Measurements from ENCODE around the gene FAM13A.

- no peak for TF ChIP-seq CTCF (IDR thresholded peaks at IDR 0.05 in 2 of 3, conservative IDR thresholded peaks at IDR 0.05 in 1 of 3; ENCODE audit: insufficient read depth in 2 of 3, low read depth in 1 of 3, low read length in 3 of 3)
- no peak for TF ChIP-seq NR3C1 (CRISPR knock-in tag; IDR thresholded peaks at IDR 0.05)
- TF ChIP-seq ZNF12 (CRISPR knock-in tag; IDR thresholded peaks at IDR 0.05): no peak
- TF ChIP-seq BHLHE40 (IDR thresholded peaks at IDR 0.05; ENCODE audit: low read length): no peak
- TF ChIP-seq, protein P1, sequence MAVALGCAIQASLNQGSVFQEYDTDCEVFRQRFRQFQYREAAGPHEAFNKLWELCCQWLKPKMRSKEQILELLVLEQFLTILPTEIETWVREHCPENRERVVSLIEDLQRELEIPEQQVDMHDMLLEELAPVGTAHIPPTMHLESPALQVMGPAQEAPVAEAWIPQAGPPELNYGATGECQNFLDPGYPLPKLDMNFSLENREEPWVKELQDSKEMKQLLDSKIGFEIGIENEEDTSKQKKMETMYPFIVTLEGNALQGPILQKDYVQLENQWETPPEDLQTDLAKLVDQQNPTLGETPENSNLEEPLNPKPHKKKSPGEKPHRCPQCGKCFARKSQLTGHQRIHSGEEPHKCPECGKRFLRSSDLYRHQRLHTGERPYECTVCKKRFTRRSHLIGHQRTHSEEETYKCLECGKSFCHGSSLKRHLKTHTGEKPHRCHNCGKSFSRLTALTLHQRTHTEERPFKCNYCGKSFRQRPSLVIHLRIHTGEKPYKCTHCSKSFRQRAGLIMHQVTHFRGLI (CRISPR knock-in tag; IDR thresholded peaks at IDR 0.05): no peak
- no peak for TF ChIP-seq ZNF280A (IDR thresholded peaks at IDR 0.05; ENCODE audit: low read depth, partially characterized antibody)
- TF ChIP-seq MAZ (CRISPR knock-in tag; conservative IDR thresholded peaks at IDR 0.05 in 1 of 2, IDR thresholded peaks at IDR 0.05 in 1 of 2): no peak
- no peak for TF ChIP-seq RERE (CRISPR knock-in tag; IDR thresholded peaks at IDR 0.05; ENCODE audit: borderline replicate concordance)
- TF ChIP-seq EZH2 (IDR thresholded peaks at IDR 0.05; ENCODE audit: borderline replicate concordance, low read depth, low read length): no peak
- no peak for TF ChIP-seq NFYB (IDR thresholded peaks at IDR 0.05; ENCODE audit: extremely low read depth, insufficient read length)
- no peak for TF ChIP-seq MAFF (IDR thresholded peaks at IDR 0.05; ENCODE audit: low read length)
- TF ChIP-seq GATAD2B (IDR thresholded peaks at IDR 0.05; ENCODE audit: borderline replicate concordance): no peak
- TF ChIP-seq GABPB2 (CRISPR knock-in tag; conservative IDR thresholded peaks at IDR 0.05): no peak
These were observed 311.3 kb downstream of the FAM13A start for GRCh38 chr4:88745581-88746163.

All from K562 (cell line).